Upper lobe of left lung (tissue), 6 donors: Measurements from ENCODE around the gene NPAS1. TPM values are rescaled to one million over a fixed set of nuclear protein-coding genes. Genes with fewer than 3 reads are reported as not detected.

Source experiments
- ATAC-seq, 2 donors: fragments of 200-7000 bp; cut with Tn5 transposase; one replicate each; pipeline ENCODE4 v1.9.1; 2022; ENCODE audit warnings: mild to moderate bottlenecking in 2 of 2, moderate library complexity in 2 of 2; ENCODE audit not compliant: low FRiP score in 2 of 2
- DNase-seq, 2 donors: peaks; one replicate each; pipeline ENCODE4 v3.0.0-alpha.2; 2019 to 2020
- H3K27ac ChIP-seq, 4 donors: fragments of 200-600 bp; sonication (generic); one replicate each; pipeline ENCODE4 v1.5.1; 2016 to 2019
- H3K27me3 ChIP-seq, 4 donors: fragments of 200-600 bp; sonication (generic); one replicate each; pipeline ENCODE4 v1.5.1; 2017 to 2019
- H3K36me3 ChIP-seq, 4 donors: fragments of 200-600 bp; sonication (generic); one replicate each; pipeline ENCODE4 v1.5.1; 2016 to 2019
- H3K4me1 ChIP-seq, 4 donors: fragments of 200-600 bp; sonication (generic); one replicate each; pipeline ENCODE4 v1.5.1; 2018 to 2019
- H3K4me3 ChIP-seq, 4 donors: fragments of 200-600 bp; sonication (generic); one replicate each; pipeline ENCODE4 v1.5.1; 2017 to 2019; ENCODE audit warnings: mild to moderate bottlenecking in 2 of 4, moderate library complexity in 1 of 4
- H3K9me3 ChIP-seq, 4 donors: fragments of 200-600 bp; sonication (generic); one replicate each; pipeline ENCODE4 v1.5.1; 2018 to 2019
- CTCF ChIP-seq, 6 experiments: fragments of 450-650 bp in 4 of 6; fragments of 200-600 bp in 2 of 6; sonication (generic) in 2 of 6; IDR thresholded peaks; one replicate each; pipeline ENCODE4 v1.5.1; 2016 to 2019; ENCODE audit warnings: antibody characterized with exemption in 6 of 6
- EP300 ChIP-seq, 4 donors: sonication (generic); formaldehyde crosslinking; IDR thresholded peaks; one replicate each; pipeline ENCODE4 v1.5.1; 2017; ENCODE audit warnings: antibody characterized with exemption in 4 of 4, control low read depth in 2 of 4
- POLR2A ChIP-seq, 4 donors: fragments of 450-650 bp; IDR thresholded peaks; one replicate each; pipeline ENCODE4 v1.5.1; 2016 to 2017; ENCODE audit warnings: antibody characterized with exemption in 4 of 4, mild to moderate bottlenecking in 2 of 4
- POLR2AphosphoS5 ChIP-seq, 2 donors: sonication (generic); formaldehyde crosslinking; IDR thresholded peaks; one replicate each; pipeline ENCODE4 v1.5.1; 2017; ENCODE audit warnings: antibody characterized with exemption in 2 of 2
- WGBS, 2 donors: methylation state at CpG; one replicate each; pipeline ENCODE4 v1.1.5; 2017 to 2018; 5-methylcytosine and 5-hydroxymethylcytosine counted together
- total RNA-seq, 6 donors: library from RNA; depleted of rRNA in 4 of 6; stranded (reverse); fragments of >200 nt in 4 of 6; gene quantifications; one replicate each; pipeline versions ENCODE4 v1.1.0 to v1.2.1, GENCODE V29; 2016 to 2021
- donor health status: DM: no; HTN: no; CAD: no; lungs with moderate emphysema.
- donor health status: DM: no; HTN: yes; CAD: no; lungs with severe emphysema.

The NPAS1 gene
- total RNA-seq, 6 donors from 2014 or later, result 0.30 to 13.6 (median 1.1) TPM; not detected in 1

DNA sequence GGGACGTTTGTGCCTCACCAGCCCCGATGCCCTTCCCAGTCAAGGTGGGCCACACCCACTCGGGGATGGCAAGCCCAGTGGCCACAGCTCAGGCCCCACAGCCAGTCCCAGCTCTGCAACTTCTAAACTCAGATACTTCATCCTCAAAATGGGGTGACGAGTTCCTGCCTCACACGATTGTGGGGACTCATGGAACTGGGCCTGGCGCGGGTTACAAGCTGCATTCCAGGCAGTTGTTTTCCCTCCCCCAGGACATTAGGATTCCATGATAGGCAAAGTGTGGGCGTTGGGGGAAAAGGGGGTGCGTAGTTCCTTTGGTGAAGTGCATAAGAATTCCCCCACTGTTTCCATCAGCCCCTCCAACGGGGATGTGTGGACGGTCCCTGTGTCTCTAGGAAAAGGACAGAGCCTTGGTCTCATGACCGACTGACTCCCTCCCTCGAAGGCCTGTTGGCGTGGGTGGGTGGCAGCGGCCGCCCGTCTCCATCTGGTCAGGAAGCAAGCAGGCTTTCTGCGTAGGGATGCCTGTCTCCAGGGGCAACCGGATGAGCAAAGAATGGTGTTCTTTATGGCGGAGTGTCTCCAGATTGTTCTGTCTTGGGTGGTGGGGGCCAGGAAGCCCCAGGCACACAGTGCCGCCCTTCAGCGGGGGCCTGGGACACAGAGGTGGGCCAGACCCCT, 21.1 kb upstream of the NPAS1 start:
- peaks cover 20 to 74% (median 51%) of the 10 kb centered on the region in 4 donors for H3K36me3 ChIP-seq
- ATAC-seq, result no peak

DNA sequence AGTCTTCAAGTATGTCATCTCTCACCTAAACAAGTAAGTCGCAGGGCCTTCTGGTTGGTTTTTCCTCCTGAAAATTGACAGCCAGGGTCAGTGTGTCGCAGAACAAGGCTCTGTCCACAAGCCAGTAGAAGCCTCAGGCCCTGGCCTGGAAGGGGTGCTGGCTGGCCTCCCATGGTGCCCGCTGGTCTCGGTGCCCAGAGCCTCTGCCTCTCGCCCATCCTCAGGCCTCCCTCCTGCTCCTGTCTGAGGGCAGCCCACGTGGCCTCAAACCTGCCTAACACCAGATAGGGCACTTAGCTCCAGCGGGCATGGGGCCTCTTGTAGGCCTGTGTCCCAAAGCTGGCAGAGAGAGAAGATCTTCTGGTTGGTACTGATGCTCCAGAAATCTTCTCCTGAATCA, 20.3 kb upstream of the NPAS1 start:
- DNase-seq, result no peak
- H3K27ac ChIP-seq, result no peak overlapping the region

More for the DNA sequence above, 21.1 kb upstream of the NPAS1 start:
- Histone ChIP-seq H3K27ac (no peak overlapping the region), H3K9me3 (no peaks in the 10 kb centered on the region), H3K4me1 (peaks cover 0 to 6% (median 3%) of the 10 kb centered on the region in 4 donors), H3K4me3 (no peak overlapping the region), H3K27me3 (no peaks in the 10 kb centered on the region)
- TF ChIP-seq EP300 (IDR thresholded peaks at IDR 0.05) (no peak), POLR2A (IDR thresholded peaks at IDR 0.05) (no peak), CTCF (IDR thresholded peaks at IDR 0.05) (no peak), POLR2AphosphoS5 (IDR thresholded peaks at IDR 0.05) (no peak)
- DNase-seq, result no peak
- WGBS, 2 donors, result 89 to 97% methylated on average over 16 to 19 of the region's 22 CpGs

GRCh38 chr19:46999878-47000277, 19.8 kb upstream of the NPAS1 start:
- DNase-seq, result no peak
- WGBS, 2 donors, result 94 to 95% methylated on average over 9 of the region's 14 CpGs
- Histone ChIP-seq H3K36me3 (peaks cover 20 to 63% (median 45%) of the 10 kb centered on the region in 4 donors), H3K9me3 (no peaks in the 10 kb centered on the region), H3K27ac (no peak overlapping the region), H3K4me3 (no peak overlapping the region), H3K4me1 (peaks cover 7 to 15% (median 10%) of the 10 kb centered on the region in 4 donors), H3K27me3 (no peaks in the 10 kb centered on the region)
- no peak for ATAC-seq
- TF ChIP-seq CTCF (IDR thresholded peaks at IDR 0.05), result no peak
- TF ChIP-seq EP300 (IDR thresholded peaks at IDR 0.05), result no peak
- TF ChIP-seq POLR2AphosphoS5 (IDR thresholded peaks at IDR 0.05), result no peak
- TF ChIP-seq POLR2A (IDR thresholded peaks at IDR 0.05), result no peak

More for the DNA sequence above, 20.3 kb upstream of the NPAS1 start:
- Histone ChIP-seq H3K4me3 (no peak overlapping the region), H3K4me1 (peaks cover 6 to 14% (median 10%) of the 10 kb centered on the region in 4 donors), H3K9me3 (no peaks in the 10 kb centered on the region), H3K27me3 (no peaks in the 10 kb centered on the region), H3K36me3 (peaks cover 20 to 67% (median 48%) of the 10 kb centered on the region in 4 donors)
- WGBS, 2 donors, result 98 to 100% methylated on average over 2 to 4 of the region's 7 CpGs
- TF ChIP-seq POLR2AphosphoS5 (IDR thresholded peaks at IDR 0.05) (no peak), EP300 (IDR thresholded peaks at IDR 0.05) (no peak), POLR2A (IDR thresholded peaks at IDR 0.05) (no peak), CTCF (IDR thresholded peaks at IDR 0.05) (no peak)
- no peak for ATAC-seq

DNA sequence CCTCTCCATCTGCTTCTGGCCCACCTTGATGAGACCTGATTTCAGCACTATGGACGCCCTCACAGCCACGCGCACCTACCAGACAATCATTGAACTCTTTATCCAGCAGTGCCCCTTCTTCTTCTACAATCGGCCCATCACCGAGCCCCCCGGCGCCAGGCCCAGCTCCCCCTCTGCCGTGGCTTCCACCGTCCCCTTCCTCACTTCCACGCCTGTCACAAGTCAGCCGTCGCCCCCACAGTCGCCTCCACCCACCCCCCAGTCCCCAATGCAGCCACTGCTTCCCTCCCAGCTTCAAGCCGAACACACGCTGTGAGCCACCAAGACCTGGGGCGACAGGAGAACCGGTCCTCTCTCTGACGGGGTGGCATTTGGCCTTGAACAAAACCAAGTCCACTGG, 19.3 kb upstream of the NPAS1 start:
- no peak for TF ChIP-seq CTCF (IDR thresholded peaks at IDR 0.05)
- TF ChIP-seq POLR2A (IDR thresholded peaks at IDR 0.05), result no peak
- TF ChIP-seq EP300 (IDR thresholded peaks at IDR 0.05), result no peak
- no peak for TF ChIP-seq POLR2AphosphoS5 (IDR thresholded peaks at IDR 0.05)
- Histone ChIP-seq H3K9me3 (no peaks in the 10 kb centered on the region), H3K27me3 (no peaks in the 10 kb centered on the region), H3K27ac (no peak overlapping the region), H3K4me3 (no peak overlapping the region), H3K36me3 (peaks cover 20 to 59% (median 44%) of the 10 kb centered on the region in 4 donors), H3K4me1 (peaks cover 7 to 15% (median 10%) of the 10 kb centered on the region in 4 donors)
- WGBS, 2 donors, result 98 to 99% methylated on average over 12 to 18 of the region's 18 CpGs
- ATAC-seq, result no peak
- no peak for DNase-seq

DNA sequence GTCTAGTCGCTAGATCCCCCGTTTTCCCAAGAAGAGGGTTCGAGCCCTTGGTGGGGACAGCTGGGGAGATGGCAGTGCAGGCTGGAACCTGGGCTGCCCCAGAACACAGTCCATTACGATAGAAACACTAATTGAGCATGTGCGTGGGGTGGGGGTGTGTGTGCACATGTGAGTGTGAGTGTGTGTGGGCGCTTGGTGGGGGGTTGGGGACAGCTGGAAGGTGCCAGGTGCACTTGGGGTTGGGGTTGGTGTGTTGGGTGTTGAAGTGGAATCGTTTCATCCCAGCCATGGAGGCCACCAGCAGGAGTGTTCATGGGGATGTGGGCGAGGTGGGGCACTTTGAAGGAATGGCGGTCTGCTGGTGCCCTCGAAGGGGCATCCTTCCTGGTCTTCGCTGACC, 18.1 kb upstream of the NPAS1 start:
- 90 to 91% methylated on average over 9 to 11 of the region's 11 CpGs for WGBS, 2 donors
- H3K4me1 ChIP-seq, result peaks cover 7 to 15% (median 10%) of the 10 kb centered on the region in 4 donors
- no peak for DNase-seq
- H3K27ac ChIP-seq, result no peak overlapping the region
- no peaks in the 10 kb centered on the region for H3K27me3 ChIP-seq
- no peaks in the 10 kb centered on the region for H3K9me3 ChIP-seq
- TF ChIP-seq POLR2A (IDR thresholded peaks at IDR 0.05) (no peak), EP300 (IDR thresholded peaks at IDR 0.05) (no peak), POLR2AphosphoS5 (IDR thresholded peaks at IDR 0.05) (no peak), CTCF (IDR thresholded peaks at IDR 0.05) (no peak)
- H3K36me3 ChIP-seq, result peaks cover 20 to 53% (median 42%) of the 10 kb centered on the region in 4 donors
- H3K4me3 ChIP-seq, result no peak overlapping the region
- no peak for ATAC-seq
